Measurements from ENCODE around the gene ALPI.

GRCh38 chr2:232491139-232491780 lies 35.3 kb downstream of the ALPI start:
- TF ChIP-seq EZH2 (IDR thresholded peaks at IDR 0.05; ENCODE audit: borderline replicate concordance, control insufficient read depth, low read depth, low read length) (no peak), POLR2AphosphoS5 (IDR thresholded peaks at IDR 0.05; ENCODE audit: low read length) (no peak), EP300 (IDR thresholded peaks at IDR 0.05; ENCODE audit: borderline replicate concordance in 1 of 2, control insufficient read depth in 1 of 2, low read depth in 2 of 2, low read length in 2 of 2) (no peak), CTCF (IDR thresholded peaks at IDR 0.05 in 2 of 3, conservative IDR thresholded peaks at IDR 0.05 in 1 of 3; ENCODE audit: control insufficient read depth in 2 of 3, extremely low read depth in 1 of 3, insufficient read depth in 1 of 3, low read depth in 3 of 3, low read length in 3 of 3) (no peak)
